Ecto neural progenitor cell (in vitro differentiated cells): ENCODE measurements around the gene RAB37.
A peak's percentile ranks its signal among the peaks of the same experiment; 100 is the strongest.

Experiments used
- DNase-seq: peaks from one replicate; pipeline ENCODE4 v3.0.0-alpha.2; 2018; ENCODE audit warnings: low spot score

The RAB37 gene

GRCh38 chr17:74761419-74761818 lies 24.4 kb downstream of the RAB37 start:
- no peak for DNase-seq

- DNase-seq: no peak
Observed at GRCh38 chr17:74761931-74762330, 24.9 kb downstream of the RAB37 start.

GRCh38 chr17:74763565-74764387 lies 26.7 kb downstream of the RAB37 start:
- peak; percentile 93 for DNase-seq

DNA sequence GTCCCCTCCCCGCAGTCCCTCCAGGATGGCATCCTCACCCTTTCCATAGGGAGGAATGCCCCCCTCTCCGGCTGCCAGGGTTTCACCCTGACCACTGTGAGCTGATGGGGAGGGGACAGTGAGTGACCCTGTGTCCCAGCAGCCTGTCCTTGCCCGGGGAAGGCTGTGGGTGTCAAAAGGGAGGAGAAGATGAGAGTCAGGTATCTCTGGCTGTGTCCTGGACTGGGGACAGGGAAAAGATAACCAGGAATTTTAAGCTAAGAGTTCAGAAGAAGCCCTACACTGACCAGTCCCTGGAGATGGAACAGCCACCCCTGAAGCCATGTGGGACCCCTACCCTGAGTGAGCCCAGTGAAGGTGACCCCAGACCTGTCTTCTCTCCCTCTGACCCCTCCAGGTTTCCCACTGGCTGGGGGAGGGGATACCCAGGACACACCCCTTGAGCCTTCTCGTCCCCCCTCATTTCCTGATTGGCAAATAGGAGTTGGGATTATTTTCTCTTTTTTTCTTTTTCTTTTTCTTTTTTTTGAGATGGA lies 27.8 kb downstream of the RAB37 start:
- no peak for DNase-seq

DNA sequence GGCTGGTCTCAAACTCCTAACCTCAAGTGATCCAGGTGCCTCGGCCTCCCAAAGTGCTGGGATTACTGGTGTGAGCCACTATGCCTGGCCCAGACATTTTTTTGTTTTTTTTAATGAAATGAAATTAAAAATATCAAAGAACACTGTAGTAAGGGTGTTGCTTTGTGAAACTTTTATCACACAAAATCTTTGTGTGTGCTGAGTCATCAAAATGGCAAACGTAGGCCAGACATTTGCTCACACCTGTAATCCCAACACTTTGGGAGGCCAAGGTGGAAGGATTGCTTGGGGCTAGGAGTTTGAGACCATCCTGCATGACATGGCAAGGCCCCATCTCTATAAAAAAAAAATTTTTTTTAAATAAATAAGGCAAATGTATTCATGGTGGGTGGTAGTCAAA lies 29.4 kb downstream of the RAB37 start:
- DNase-seq: no peak

DNA sequence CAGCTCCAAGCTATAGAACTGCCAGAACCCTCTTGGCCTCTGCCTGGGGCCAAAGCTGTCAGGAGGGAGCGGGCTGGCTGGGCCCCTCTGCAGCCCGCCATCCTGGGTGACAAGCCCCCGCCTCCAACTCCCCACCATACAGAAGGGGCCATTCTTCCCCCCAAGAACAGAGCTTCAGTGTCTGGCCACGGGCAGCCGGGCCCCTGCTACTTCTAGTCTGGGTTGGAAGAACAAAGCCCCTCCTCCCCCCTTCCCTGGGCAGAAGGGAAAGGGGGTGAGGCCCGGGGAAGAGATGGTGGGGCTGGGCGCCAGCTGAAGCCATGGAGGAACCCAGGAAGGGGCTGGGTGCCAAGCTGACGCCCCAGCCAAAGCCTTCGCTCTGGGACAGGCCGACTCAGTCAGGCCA lies 30.1 kb downstream of the RAB37 start:
- DNase-seq: no peak

- no peak for DNase-seq
Observed at GRCh38 chr17:74768069-74768762, 31.2 kb downstream of the RAB37 start.

DNA sequence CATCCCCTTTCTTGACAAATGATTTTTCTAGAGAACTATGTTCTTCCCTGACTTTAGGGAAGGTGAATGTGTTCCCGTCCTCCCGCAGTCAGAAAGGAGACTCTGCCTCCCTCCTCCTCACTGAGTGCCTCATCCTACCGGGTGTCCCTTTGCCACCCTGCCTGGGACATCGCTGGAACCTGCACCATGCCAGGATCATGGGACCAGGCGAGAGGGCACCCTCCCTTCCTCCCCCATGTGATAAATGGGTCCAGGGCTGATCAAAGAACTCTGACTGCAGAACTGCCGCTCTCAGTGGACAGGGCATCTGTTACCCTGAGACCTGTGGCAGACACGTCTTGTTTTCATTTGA lies 31.7 kb downstream of the RAB37 start:
- no peak for DNase-seq

DNA sequence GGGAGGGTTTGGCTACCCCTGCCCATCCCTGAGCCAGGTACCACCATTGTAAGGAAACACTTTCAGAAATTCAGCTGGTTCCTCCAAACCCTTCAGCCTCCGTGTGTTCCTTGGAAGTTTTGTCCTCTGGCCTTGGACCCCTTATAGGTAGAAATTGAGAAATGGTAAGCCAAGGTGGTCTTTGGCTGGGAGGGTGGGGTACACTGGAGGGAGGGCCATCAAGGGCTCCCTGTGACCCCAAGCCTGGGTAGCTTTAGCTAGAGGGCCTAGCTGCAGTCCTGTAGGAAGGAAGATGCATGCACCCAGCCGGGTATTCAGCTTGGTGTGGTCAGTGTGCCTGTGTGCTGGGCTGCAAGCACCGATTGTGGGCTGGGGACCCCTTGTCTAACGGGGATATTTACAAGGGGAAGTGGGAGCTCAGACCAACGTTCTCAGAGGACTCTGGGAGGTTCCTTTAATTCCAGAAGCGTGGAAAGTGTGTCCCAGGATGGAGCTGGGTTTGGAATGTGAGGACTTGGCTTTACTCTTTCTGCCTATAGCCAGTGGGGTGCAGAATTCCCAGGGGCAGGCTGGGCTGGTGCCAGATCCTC lies 32.3 kb downstream of the RAB37 start:
- DNase-seq: no peak

DNA sequence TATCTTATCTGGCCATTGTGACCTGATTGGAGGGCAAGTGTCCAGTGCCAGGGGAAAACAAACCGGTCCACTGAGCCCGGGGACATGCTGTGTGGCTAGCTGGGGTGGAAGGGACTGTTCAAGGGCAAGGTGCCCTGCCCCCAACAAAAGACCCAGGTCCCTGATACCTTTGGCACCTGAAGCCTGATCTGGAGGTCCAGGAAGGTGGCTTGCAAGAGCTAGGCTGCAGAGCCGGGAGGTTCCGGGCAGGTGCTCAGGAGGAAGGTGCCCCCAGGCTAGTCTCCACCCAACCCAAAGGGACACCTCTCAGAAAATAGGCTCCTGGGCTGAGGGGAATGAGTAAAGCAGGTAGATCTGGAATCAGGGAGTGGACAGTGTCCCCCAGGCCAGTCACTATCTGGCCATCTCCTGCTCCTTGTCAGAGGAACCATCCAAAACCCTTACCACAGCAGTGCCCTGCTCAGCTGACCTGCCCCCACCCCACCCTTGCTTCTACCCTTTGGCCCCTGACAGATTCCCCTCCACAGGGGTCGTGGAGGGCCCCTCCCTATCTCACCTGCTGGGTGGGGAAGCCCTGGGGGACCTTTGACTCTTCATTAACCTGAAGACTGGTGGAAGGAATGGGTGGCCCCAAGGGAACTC lies 32.9 kb downstream of the RAB37 start:
- no peak for DNase-seq

DNA sequence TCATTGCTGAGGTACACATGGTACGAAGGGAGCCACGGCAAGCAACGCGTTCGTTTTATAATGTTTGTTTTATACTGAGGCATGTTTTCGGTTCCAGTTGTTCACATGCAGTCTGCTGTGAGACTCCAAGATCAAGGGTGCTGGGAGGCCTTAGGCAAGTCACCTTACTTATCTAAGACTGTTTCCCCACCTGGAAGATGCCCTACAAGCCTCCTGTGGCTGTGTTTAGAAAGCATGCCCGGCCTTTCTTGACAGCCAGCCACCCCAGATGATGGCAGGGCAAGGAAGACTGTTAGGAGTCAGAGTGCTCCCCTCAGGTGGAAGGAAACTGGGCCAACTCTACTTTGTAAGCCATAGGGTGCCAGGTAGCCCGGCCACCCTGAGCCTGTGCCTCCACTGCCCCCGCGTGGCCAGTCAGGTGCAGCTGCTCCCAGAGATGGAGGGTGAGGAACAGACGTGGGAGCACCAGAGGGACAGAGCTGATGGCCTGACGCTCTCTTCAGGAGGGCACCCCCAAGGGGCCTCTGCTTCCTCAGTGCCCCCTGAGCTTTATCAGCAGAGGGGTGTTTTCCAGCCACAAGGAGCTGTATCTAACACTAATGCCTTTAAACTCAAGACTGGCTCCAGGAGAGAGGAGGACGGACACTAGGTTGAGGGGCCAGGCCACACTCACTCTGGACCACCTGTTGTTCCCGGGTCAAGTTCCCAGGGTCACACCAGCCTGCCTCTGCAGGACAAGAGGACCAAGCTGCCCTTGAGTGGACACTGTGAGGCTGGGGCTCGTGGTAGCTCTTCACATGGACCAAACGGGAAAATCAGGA lies 33.7 kb downstream of the RAB37 start:
- DNase-seq: peak; percentile 83

DNA sequence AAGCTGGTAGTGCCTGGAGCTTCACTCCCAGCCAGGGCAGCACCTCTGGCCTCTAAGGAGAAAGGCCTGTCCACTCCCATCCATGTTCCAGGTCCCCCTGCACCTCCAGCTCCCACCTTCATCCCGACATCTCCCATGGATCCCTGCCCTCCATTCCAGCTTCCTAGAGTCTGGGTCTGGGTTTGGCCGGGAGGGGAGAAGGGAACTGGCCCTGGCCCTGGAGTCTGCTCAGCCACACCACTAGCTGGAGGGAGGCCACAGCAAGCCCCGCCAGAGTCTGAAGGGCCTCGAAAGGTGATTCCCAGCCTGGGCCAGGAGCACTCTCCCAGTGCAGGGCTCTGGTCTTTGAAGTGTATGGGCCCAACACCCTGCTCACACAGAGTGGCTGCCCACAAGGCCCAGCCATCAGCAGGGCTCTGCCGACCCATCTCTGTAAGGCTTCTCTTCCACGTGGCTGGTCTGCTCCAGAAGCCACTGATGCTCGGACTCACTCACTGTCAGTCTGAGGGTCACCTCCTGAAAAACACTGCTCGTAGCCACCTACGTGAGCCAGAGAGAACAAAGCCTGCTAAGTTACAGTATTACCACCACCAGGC lies 34.4 kb downstream of the RAB37 start:
- no peak for DNase-seq

GRCh38 chr17:74772053-74772452 lies 35.0 kb downstream of the RAB37 start:
- DNase-seq: no peak

GRCh38 chr17:74773414-74773813 lies 36.4 kb downstream of the RAB37 start:
- DNase-seq: no peak

GRCh38 chr17:74773871-74774286 lies 36.8 kb downstream of the RAB37 start:
- no peak for DNase-seq

GRCh38 chr17:74775409-74776043 lies 38.5 kb downstream of the RAB37 start:
- DNase-seq: no peak

DNA sequence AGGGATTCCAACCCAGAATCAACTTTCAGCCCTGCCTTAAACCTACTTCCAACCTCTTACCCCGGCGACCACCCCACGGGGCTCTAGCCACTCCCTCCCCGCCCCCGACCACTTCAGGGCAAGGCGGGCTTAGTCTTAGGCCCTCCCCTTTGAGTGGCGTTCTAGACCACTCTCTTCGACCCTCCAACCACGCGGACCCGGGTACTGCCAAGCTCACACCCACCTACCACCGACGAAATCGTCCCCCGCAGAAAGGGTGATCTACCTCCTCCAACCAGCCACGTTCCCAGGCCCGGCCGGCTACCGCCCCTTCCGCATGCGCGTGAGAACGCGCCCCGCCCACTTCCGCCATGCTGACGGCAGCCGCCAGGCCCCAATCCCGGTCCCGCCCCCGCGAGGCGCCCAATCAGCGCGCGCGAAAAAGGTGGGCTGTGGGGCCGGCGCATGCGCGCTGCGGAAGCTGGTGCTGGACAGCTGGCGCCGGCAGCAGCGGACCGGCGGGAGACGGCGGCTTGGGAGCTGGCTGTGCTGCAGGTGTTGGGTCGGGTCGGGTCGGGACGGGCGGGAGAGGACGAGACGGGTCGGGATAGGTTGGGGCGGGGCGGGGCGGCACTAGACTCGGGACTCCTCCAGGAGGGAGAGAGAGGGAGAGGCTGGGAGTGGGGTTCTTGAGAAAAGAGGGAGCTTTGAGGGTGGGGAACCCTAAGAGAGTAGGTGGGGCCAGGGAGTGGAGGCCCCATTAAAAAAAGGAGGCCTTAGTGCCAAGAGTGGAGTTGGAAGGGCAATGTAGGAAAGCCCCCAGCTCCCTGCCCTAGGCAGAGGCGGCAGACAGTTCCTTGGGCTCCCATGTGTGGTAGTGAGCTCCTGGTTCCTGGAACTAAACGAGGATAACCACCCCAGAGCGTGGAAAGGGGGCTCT lies 39.2 kb downstream of the RAB37 start, which contains the start of gene NAT9:
NAT9 (minus strand) TSS at position 302 of the 919 bp plus-strand sequence. CDS start 647 bp downstream, outside the sequence.
- peak; percentile 100 for DNase-seq

- no peak for DNase-seq
Observed at GRCh38 chr17:74776990-74777389, 39.9 kb downstream of the RAB37 start.

DNA sequence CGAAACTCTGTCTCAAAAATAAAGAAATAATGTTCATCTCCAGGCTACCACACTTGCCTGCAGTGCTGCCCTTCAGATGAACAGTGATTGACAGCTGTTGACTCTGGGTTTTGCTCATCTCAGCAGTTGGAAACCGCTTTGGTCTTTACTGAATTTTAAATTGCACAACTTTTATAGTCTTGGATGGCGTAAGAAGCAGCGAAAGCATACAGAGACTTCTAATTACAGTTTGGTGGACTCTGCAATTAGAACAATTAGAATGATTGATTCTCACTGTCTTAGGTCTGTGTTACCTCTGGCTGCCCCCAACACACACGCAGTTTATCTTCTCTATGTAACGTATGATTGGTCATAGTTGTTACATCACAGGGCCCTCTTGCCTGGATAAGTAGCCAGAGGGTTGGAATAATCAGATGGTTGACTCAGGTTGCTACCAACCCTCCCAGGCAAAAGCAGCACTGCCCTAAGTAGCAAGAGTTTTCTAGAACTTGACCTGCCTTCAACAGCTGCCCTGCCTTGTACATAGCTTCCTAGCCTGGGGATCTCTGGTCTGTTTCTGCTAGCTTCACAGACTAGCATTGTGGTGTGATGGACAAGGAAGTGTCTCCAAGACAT lies 41.0 kb downstream of the RAB37 start:
- no peak for DNase-seq
